Activated CD4-positive, alpha-beta T cell treated with anti-CD3 and anti-CD28 coated beads, Interleukin-2, amount 10 ng/mL, durations not matched to agents 24 days and 14 days (primary cell): ENCODE measurements around the gene TTBK1. TPM values are rescaled to one million over a fixed set of nuclear protein-coding genes. Genes with fewer than 3 reads are reported as not detected.
"Not testable (repeated sequence)": the region's sequence is repeated elsewhere in the genome, so short reads cannot be mapped to it uniquely, and the experiment has no call there.

Source experiments
- DNase-seq: peaks from one replicate; pipeline ENCODE4 v3.0.0; 2022
- H3K27ac Mint-ChIP-seq: one replicate; pipeline ENCODE4 v1.8.0; 2022; ENCODE audit warnings: mild to moderate bottlenecking, mixed read lengths
- H3K27me3 Mint-ChIP-seq: one replicate; pipeline ENCODE4 v1.8.0; 2022; ENCODE audit warnings: mixed read lengths
- H3K36me3 Mint-ChIP-seq: one replicate; pipeline ENCODE4 v1.8.0; 2022; ENCODE audit warnings: low read depth, mild to moderate bottlenecking, mixed read lengths
- H3K4me1 Mint-ChIP-seq: one replicate; pipeline ENCODE4 v1.8.0; 2021; ENCODE audit warnings: mixed read lengths
- H3K4me3 Mint-ChIP-seq: one replicate; pipeline ENCODE4 v1.8.0; 2022; ENCODE audit warnings: mild to moderate bottlenecking, moderate library complexity, mixed read lengths
- H3K9me3 Mint-ChIP-seq: one replicate; pipeline ENCODE4 v1.8.0; 2021; ENCODE audit warnings: mixed read lengths
- intact Hi-C: fragments of 100-400 bp; cut with micrococcal nuclease; formaldehyde crosslinking; loops from one replicate; pipeline ENCODE4 v1.15.1; 2023
- total RNA-seq: library from RNA; stranded (reverse); gene quantifications from 2 replicates; pipeline ENCODE4 v1.2.3, GENCODE V29; 2022

TTBK1 gene
- total RNA-seq, 1 donor from 2014 or later, result 0.72 TPM

DNA sequence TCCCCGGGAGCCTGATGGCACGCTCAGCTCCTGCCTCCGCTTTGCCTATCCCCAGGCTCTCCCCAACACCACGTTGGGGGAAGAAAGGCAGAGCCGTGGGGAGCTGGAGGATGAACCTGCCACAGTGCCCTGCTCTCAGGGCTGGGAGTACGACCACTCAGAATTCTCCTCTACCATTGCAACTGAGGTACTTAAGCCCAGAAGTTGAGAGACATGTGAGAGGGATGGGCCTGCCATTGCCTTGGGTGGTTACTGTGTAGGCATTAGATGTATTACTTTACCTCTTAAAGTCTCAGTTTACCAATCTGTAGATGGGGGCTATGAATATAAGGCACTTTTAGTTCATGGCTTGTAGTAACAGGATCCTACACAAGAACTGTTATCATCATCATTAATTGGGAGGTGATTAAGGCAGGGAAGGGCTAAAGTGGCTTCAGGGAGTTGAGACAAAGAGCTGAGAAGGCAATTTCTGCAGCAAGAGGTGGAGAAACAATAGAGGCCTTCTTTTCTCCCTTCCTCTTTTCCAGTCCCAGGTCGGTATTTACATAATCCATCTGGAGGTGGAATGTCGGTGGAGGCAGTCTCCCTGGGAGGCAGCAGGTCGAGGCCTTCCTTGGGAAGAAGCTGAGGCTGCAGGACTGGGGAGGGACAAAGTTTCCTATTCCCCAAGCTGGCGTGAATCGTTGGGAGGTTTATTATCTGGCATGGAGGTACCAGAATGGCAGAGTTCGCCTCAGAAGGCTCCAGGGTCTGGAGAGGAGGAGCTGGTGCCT lies 55.5 kb downstream of the TTBK1 start:
- Mint-ChIP-seq H3K27ac (no peak overlapping the region), H3K9me3 (no peaks in the 10 kb centered on the region), H3K4me3 (no peak overlapping the region), H3K27me3 (peaks cover 19% of the 10 kb centered on the region), H3K36me3 (no peaks in the 10 kb centered on the region), H3K4me1 (no peaks in the 10 kb centered on the region)
- no peak for DNase-seq
- intact Hi-C loops, result no loop called here

DNA sequence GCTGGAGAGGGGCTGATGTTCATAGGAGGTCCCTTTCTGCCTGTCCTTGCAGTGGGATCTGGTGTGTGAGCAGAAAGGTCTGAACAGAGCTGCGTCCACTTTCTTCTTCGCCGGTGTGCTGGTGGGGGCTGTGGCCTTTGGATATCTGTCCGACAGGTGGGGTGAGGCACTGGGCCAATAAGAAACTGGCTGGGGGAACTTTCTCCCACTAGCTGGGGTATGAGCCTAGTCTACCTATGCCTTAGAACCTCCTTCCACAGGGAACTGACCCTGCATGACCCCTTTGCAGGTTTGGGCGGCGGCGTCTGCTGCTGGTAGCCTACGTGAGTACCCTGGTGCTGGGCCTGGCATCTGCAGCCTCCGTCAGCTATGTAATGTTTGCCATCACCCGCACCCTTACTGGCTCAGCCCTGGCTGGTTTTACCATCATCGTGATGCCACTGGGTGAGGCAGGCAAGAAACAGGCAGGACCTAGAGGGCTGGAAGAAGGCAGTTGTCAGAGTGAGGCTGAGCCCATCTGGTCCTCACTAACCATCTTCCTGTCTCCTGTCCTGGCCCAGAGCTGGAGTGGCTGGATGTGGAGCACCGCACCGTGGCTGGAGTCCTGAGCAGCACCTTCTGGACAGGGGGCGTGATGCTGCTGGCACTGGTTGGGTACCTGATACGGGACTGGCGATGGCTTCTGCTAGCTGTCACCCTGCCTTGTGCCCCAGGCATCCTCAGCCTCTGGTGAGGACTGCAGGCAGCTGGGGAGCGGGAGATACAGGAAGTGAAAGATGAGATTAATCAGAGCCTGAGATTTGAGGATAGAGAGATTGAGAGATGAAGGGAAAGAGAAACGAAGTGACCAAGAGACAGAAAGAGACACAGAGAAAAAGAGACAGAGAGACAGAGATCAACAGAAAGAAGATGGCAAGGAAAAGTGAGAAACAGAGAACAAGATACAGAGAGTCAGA lies 56.3 kb downstream of the TTBK1 start:
- Mint-ChIP-seq H3K27me3 (peaks cover 19% of the 10 kb centered on the region), H3K9me3 (no peaks in the 10 kb centered on the region), H3K4me3 (no peak overlapping the region), H3K27ac (no peak overlapping the region), H3K4me1 (no peaks in the 10 kb centered on the region), H3K36me3 (no peaks in the 10 kb centered on the region)
- DNase-seq, result no peak
- intact Hi-C loops, result no loop called here

DNA sequence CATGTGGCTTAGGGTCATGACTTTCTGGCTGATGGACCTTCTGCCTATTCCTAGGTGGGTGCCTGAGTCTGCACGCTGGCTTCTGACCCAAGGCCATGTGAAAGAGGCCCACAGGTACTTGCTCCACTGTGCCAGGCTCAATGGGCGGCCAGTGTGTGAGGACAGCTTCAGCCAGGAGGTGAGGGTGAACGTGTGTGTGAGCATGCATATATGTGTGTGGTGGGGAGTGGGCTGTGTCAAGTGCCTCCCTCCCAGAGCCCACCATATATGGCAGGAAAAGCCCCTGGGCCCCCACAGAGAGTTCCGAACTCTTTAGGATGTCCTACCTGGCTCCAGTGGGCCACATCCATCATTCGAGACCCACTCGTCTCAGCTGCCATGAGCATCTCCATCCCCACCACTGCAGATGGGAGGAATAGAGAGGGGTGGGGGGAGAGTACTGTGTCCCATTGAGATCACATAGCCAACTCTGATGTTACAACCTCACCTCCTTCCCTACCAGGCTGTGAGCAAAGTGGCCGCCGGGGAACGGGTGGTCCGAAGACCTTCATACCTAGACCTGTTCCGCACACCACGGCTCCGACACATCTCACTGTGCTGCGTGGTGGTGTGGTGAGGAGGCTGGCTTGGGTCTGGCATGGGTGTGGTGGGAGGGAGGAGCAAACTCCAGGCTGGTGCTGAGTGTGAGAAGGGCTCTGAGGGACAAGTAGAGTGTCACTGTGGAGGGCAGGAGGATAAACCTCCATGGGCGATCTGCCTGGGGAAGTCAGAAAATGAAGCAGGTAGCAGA lies 58.0 kb downstream of the TTBK1 start:
- peaks cover 19% of the 10 kb centered on the region for H3K27me3 Mint-ChIP-seq
- H3K36me3 Mint-ChIP-seq, result no peaks in the 10 kb centered on the region
- no peaks in the 10 kb centered on the region for H3K9me3 Mint-ChIP-seq
- DNase-seq, result no peak
- H3K4me1 Mint-ChIP-seq, result no peaks in the 10 kb centered on the region
- H3K27ac Mint-ChIP-seq, result no peak overlapping the region
- intact Hi-C loops, result no loop called here
- H3K4me3 Mint-ChIP-seq, result no peak overlapping the region

DNA sequence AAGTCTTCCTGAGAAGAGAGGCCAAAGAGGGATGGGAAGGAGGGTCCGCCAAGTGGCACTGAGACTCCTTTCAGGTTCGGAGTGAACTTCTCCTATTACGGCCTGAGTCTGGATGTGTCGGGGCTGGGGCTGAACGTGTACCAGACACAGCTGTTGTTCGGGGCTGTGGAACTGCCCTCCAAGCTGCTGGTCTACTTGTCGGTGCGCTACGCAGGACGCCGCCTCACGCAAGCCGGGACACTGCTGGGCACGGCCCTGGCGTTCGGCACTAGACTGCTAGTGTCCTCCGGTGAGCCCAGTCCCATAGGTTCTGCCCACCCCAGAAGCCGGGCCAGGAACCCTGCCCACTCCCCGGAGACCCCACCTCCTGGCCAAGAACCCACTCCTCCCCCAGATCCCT lies 58.8 kb downstream of the TTBK1 start:
- Mint-ChIP-seq H3K9me3 (no peaks in the 10 kb centered on the region), H3K27ac (no peak overlapping the region), H3K27me3 (peaks cover 15% of the 10 kb centered on the region), H3K4me3 (no peak overlapping the region), H3K36me3 (no peaks in the 10 kb centered on the region), H3K4me1 (no peaks in the 10 kb centered on the region)
- no peak for DNase-seq
- intact Hi-C loops, result no loop called here

DNA sequence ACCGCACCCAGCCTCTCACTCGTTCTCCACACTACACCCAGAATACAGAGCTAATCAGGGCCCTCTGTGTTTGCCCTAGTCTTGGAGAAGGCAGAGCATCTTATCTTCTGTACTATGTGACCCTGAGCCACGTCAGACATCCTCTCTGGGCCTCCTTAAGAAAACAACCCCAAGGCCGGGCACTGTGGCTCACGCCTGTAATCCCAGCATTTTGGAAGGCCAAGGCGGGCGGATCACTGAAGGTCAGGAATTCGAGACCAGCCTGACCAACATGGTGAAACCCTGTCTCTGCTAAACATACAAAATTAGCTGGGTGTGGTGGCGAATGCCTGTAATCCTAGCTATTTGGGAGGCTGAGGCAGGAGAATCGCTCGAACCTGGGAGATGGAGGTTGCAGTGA lies 59.7 kb downstream of the TTBK1 start:
- DNase-seq, H3K4me1 Mint-ChIP-seq, H3K36me3 Mint-ChIP-seq, intact Hi-C loops, H3K27ac Mint-ChIP-seq, H3K9me3 Mint-ChIP-seq, H3K4me3 Mint-ChIP-seq: not testable (repeated sequence)
- peaks cover 16% of the 10 kb centered on the region for H3K27me3 Mint-ChIP-seq

DNA sequence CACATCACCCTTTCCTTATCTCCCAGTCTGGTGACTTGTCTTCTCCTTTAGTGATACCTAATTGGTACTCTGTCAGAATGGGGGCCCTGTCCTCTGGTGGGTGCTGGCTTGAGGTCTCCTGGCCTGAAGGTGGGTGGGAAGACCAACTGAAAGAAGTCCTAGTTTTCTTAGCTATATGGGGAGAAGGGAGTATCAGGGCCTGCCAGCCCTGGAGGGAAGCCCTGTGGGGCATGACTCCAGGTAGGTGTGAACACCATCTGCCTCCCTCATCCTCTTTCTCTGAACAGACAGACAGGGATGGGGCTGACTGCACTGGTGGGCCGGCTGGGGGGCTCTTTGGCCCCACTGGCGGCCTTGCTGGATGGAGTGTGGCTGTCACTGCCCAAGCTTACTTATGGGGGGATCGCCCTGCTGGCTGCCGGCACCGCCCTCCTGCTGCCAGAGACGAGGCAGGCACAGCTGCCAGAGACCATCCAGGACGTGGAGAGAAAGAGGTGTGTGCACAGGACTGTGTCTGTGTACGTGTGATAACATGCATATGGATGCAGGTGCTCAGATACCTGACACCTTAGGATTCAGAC lies 60.6 kb downstream of the TTBK1 start:
- no peak overlapping the region for H3K4me3 Mint-ChIP-seq
- no peak overlapping the region for H3K27ac Mint-ChIP-seq
- intact Hi-C loops, result no loop called here
- H3K27me3 Mint-ChIP-seq, result peaks cover 15% of the 10 kb centered on the region
- H3K9me3 Mint-ChIP-seq, result no peaks in the 10 kb centered on the region
- DNase-seq, result no peak
- peaks cover 3% of the 10 kb centered on the region for H3K4me1 Mint-ChIP-seq
- no peaks in the 10 kb centered on the region for H3K36me3 Mint-ChIP-seq

DNA sequence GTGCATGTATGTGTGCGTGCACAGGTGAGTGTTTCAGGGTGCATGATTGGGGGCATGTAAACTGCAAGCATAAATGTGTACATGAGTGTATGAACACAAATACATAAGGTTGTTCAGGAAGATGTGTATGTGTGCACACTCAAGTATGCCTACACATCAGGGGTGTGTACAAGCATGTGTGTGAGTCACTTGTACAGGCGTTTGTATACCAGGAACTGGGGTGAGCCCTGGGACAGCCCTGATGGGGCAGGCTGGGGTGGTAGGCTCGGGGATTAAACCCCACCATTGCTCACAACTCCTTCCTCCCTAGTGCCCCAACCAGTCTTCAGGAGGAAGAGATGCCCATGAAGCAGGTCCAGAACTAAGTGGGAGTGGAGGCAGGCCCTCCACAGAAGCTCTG lies 61.1 kb downstream of the TTBK1 start:
- Mint-ChIP-seq H3K9me3 (no peaks in the 10 kb centered on the region), H3K4me3 (no peak overlapping the region), H3K36me3 (no peaks in the 10 kb centered on the region), H3K4me1 (peaks cover 5% of the 10 kb centered on the region), H3K27me3 (peaks cover 16% of the 10 kb centered on the region), H3K27ac (no peak overlapping the region)
- intact Hi-C loops, result no loop called here
- DNase-seq, result no peak

DNA sequence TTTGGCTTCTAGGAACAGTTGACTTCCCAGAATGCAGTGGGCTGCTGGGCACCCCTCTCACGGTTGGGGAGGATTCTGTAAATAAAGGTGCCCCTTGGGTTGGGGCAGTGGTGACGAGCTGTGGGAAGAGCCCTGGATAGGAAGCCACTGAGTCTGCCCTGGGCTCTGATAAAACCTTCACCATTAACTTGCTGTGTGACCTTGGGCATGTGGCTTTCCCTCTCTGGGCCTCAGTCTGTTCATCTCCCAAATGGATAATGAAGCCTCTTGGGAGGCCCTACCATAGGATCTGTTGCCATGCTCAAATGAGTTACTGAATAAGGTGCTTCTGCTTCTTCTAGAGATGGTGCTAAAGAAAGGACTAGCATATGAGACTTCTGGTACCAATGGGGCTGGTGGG lies 61.6 kb downstream of the TTBK1 start:
- Mint-ChIP-seq H3K4me3 (no peak overlapping the region), H3K27me3 (peaks cover 15% of the 10 kb centered on the region), H3K4me1 (peaks cover 5% of the 10 kb centered on the region), H3K9me3 (no peaks in the 10 kb centered on the region), H3K27ac (no peak overlapping the region), H3K36me3 (no peaks in the 10 kb centered on the region)
- intact Hi-C loops, result no loop called here
- no peak for DNase-seq

DNA sequence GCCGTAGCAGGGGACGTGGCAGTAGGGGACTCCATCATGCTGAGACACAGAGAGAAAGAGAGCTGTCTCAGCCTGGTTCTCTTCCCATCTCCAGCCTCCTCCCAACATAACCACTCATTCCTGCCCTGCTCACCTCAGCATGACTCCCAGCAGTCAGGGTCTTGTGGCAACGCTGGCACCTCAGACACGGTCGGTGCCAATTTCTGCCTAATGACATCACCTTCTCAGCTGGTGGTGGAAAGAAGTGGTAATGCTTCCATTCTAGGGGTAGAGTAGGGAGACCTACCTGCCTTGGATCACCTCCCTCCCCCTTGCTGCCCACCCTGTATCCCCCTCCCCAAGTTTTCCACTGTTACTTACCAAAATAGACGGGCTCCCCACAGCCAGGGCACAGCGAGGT lies 62.8 kb downstream of the TTBK1 start:
- DNase-seq, result no peak
- no peaks in the 10 kb centered on the region for H3K36me3 Mint-ChIP-seq
- H3K4me1 Mint-ChIP-seq, result peaks cover 5% of the 10 kb centered on the region
- peaks cover 16% of the 10 kb centered on the region for H3K27me3 Mint-ChIP-seq
- no peak overlapping the region for H3K4me3 Mint-ChIP-seq
- intact Hi-C loops, result no loop called here
- H3K9me3 Mint-ChIP-seq, result no peaks in the 10 kb centered on the region
- H3K27ac Mint-ChIP-seq, result no peak overlapping the region

DNA sequence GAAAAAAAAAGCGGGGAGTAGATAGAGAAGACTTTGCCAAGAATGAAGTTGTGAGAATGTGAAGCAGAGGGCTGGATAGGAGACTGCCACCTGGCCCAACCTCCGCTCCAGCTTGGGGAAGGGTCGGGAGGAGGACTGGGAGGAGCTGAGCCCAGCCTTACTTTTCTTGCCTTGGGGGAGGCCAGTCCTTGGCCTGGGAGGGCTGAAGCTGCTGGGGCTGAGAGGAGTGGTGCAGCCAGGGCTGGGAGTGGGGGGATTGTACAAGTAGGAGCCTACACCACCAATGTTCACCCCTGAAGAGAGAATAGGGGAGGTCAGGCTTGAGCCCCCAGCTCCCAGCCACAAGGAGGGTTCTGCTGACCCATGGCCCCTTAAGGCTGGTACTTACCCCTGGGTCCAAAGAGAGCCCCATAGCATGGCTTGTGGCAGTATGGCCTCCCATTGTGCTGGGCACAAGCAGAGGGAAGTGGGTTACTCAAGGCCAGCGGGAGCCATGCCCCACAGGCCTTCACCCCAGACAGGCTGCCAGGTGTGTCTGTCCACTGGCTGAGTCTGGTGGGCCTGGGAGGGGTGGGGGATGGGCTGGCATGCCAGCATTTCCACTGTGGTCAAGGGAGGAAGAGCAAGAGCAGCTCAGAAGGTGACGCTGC lies 64.3 kb downstream of the TTBK1 start:
- intact Hi-C loops, result no loop called here
- Mint-ChIP-seq H3K36me3 (no peaks in the 10 kb centered on the region), H3K4me1 (peaks cover 5% of the 10 kb centered on the region), H3K9me3 (no peaks in the 10 kb centered on the region), H3K4me3 (no peak overlapping the region), H3K27me3 (peaks cover 17% of the 10 kb centered on the region), H3K27ac (no peak overlapping the region)
- no peak for DNase-seq

DNA sequence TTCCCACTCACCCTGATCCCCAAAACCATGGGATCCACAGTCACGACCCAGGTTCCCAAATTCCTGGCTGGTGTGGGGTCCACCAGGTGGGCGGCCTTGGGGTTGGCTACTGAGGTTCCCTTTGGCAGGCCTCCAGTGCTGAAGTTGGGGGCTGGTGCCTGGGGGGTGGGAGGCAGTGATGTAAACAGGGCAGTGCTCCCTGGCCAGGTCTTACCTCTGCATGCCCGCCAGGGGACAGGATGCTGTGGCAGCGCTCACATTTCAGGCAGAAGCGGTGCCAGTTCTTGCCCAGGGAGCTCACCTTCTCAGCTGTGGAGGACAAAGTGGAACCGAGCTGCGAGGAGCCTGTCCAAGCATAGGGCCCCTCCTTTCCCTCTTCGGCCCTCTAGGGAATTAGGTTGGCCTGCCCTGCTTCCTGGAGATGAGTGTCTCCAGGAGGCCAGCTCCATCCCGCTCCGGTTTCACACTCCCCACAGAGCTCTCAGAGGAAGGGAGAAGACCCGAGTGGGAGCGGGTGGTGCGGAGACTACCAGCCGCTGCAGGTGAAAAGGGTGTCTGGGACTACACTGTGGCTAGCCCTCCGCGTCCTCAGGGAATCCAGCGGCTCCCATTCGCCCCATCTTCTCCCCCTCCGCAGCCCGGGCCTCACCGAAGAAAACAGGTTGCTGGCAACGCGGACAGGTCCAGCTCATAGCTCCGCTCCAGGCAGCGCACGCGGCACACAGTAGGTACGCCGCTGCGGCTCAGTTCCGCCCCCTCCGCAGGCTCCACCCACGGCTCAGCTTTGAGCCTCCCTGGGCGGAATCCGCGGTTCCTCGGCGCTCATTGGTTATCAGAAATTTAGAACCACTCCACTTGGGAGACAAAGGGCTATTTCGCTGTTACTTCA lies 65.1 kb downstream of the TTBK1 start, which contains the start of gene CRIP3:
Gene CRIP3 (minus strand): TSS at position 726 of the 889 bp plus-strand sequence. CDS start 34 bp downstream, at position 692.
- Mint-ChIP-seq H3K27me3 (peaks cover 19% of the 10 kb centered on the region), H3K4me3 (peak within 1 kb of the TSS; percentile 81), H3K36me3 (no peaks in the 10 kb centered on the region), H3K9me3 (no peaks in the 10 kb centered on the region), H3K4me1 (peaks cover 5% of the 10 kb centered on the region), H3K27ac (no peak within 1 kb of the TSS)
- intact Hi-C loops, result no loop called here
- peak; percentile 88 for DNase-seq

DNA sequence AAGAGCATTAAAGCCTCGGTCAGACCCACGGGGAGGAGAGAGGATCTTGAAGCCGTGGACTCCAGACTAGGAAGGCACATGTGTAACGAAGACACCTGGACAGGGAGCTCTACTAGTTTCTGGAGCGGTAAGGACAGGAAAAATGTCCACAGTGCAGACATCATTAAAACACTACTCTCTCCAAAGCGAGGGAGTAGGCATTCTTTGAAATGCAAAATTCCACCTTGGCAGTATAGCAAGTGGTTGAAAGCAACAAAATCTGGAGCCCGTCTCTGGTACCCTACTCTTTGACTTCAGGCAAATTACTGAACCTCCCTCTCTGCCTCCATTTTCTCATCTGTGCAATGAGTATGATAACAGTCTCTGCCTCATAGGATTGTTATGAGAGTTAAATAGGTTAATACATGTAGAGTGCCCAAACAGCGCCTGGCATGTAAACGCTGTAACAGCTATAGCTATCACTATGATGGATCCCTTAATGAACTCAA lies 65.8 kb downstream of the TTBK1 start:
- H3K27ac Mint-ChIP-seq, result no peak overlapping the region
- peak overlapping the region; percentile 81 for H3K4me3 Mint-ChIP-seq
- no peak for DNase-seq
- H3K9me3 Mint-ChIP-seq, result no peaks in the 10 kb centered on the region
- peaks cover 19% of the 10 kb centered on the region for H3K27me3 Mint-ChIP-seq
- intact Hi-C loops, result no loop called here
- H3K36me3 Mint-ChIP-seq, result no peaks in the 10 kb centered on the region
- peaks cover 5% of the 10 kb centered on the region for H3K4me1 Mint-ChIP-seq
